Ovary (tissue), 3 donors: ENCODE measurements around the gene NTN5.

Experiments
- EP300 ChIP-seq: sonication (generic); formaldehyde crosslinking; IDR thresholded peaks from one replicate; pipeline ENCODE4 v1.6.1; 2017; ENCODE audit warnings: antibody characterized with exemption
- POLR2A ChIP-seq: fragments of 450-650 bp; IDR thresholded peaks from one replicate; pipeline ENCODE4 v1.6.1; 2017; ENCODE audit warnings: antibody characterized with exemption, mild to moderate bottlenecking, moderate library complexity
- TF ChIP-seq, protein P1 (sequence below), 3 donors: fragments of 450-650 bp in 2 of 3; fragments of 200-600 bp in 1 of 3; IDR thresholded peaks; one replicate each; pipeline versions ENCODE4 v1.5.1 to v1.8.0; 2016 to 2022; ENCODE audit warnings: antibody characterized with exemption in 3 of 3, mild to moderate bottlenecking in 1 of 3
- donor health status: DM: no; HTN: no; CAD: no.

DNA sequence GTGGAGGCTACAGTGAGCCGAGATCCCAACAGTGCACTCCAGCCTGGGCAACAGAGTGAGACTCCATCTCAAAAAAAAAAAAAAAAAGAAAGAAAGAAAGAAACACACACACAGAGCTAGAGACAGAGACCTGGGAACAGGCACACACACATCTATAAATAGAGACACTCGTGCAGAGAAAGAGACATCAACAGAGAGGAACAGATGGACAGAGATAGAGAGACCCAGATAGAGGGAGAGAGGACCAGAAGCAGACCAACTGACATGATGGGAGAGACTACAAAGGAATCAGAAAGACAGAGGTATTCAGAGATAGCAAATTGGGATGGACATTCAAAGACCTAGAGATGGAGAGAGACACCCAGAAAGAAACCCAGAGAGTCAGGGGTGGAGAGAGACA, 24.7 kb downstream of the NTN5 start:
- TF ChIP-seq, protein P1, sequence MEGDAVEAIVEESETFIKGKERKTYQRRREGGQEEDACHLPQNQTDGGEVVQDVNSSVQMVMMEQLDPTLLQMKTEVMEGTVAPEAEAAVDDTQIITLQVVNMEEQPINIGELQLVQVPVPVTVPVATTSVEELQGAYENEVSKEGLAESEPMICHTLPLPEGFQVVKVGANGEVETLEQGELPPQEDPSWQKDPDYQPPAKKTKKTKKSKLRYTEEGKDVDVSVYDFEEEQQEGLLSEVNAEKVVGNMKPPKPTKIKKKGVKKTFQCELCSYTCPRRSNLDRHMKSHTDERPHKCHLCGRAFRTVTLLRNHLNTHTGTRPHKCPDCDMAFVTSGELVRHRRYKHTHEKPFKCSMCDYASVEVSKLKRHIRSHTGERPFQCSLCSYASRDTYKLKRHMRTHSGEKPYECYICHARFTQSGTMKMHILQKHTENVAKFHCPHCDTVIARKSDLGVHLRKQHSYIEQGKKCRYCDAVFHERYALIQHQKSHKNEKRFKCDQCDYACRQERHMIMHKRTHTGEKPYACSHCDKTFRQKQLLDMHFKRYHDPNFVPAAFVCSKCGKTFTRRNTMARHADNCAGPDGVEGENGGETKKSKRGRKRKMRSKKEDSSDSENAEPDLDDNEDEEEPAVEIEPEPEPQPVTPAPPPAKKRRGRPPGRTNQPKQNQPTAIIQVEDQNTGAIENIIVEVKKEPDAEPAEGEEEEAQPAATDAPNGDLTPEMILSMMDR (IDR thresholded peaks at IDR 0.05), result no peak
- TF ChIP-seq POLR2A (no peak), EP300 (no peak)
